Activated CD8-positive, alpha-beta memory T cell treated with anti-CD3 and anti-CD28 coated beads, Interleukin-2, amount 50 U/mL, for 1 hour (primary cell): ENCODE data around the gene SLC30A2.

ENCODE experiments used
- DNase-seq: peaks from one replicate; pipeline ENCODE4 v3.0.0-alpha.2; 2020; ENCODE audit errors: extremely low read depth

Gene SLC30A2

GRCh38 chr1:25996966-25997827 lies 48.7 kb downstream of the SLC30A2 start:
- no peak for DNase-seq

- DNase-seq, result no peak
Observed at GRCh38 chr1:25994402-25995150, 51.3 kb downstream of the SLC30A2 start.

GRCh38 chr1:25993197-25993951 lies 52.5 kb downstream of the SLC30A2 start:
- no peak for DNase-seq

GRCh38 chr1:25992689-25993171 lies 53.2 kb downstream of the SLC30A2 start:
- no peak for DNase-seq

- no peak for DNase-seq
Observed at GRCh38 chr1:25991937-25992688, 53.8 kb downstream of the SLC30A2 start.

- no peak for DNase-seq
Observed at GRCh38 chr1:25990702-25991395, 55.1 kb downstream of the SLC30A2 start.

- DNase-seq, result no peak
Observed at GRCh38 chr1:25990251-25990650, 55.7 kb downstream of the SLC30A2 start.

GRCh38 chr1:25989440-25990234 lies 56.3 kb downstream of the SLC30A2 start:
- no peak for DNase-seq

GRCh38 chr1:25987951-25988350 lies 58.0 kb downstream of the SLC30A2 start:
- no peak for DNase-seq
